ENCODE measurements around the gene PSENEN.
"Not testable (repeated sequence)": the region's sequence is repeated elsewhere in the genome, so short reads cannot be mapped to it uniquely, and the experiment has no call there.

The PSENEN gene

GRCh38 chr19:35789978-35790944 is 44.8 kb downstream of the PSENEN start:
- no peak for TF ChIP-seq TAF1 (IDR thresholded peaks at IDR 0.05; ENCODE audit: low read depth, low read length)
- TF ChIP-seq POLR2AphosphoS5 (IDR thresholded peaks at IDR 0.05; ENCODE audit: low read depth, low read length), result no peak
- no peak for TF ChIP-seq POLR2A (IDR thresholded peaks at IDR 0.05; ENCODE audit: low read depth, low read length)
- TF ChIP-seq PAX5 (IDR thresholded peaks at IDR 0.05; ENCODE audit: insufficient read depth, low read length, severe bottlenecking), result no peak
- FAIRE-seq (no peak), DNase-seq (ENCODE audit: insufficient read length, low spot score) (no peak)

- FAIRE-seq, result no peak
Observed at GRCh38 chr19:35790981-35791813, 45.7 kb downstream of the PSENEN start.

DNA sequence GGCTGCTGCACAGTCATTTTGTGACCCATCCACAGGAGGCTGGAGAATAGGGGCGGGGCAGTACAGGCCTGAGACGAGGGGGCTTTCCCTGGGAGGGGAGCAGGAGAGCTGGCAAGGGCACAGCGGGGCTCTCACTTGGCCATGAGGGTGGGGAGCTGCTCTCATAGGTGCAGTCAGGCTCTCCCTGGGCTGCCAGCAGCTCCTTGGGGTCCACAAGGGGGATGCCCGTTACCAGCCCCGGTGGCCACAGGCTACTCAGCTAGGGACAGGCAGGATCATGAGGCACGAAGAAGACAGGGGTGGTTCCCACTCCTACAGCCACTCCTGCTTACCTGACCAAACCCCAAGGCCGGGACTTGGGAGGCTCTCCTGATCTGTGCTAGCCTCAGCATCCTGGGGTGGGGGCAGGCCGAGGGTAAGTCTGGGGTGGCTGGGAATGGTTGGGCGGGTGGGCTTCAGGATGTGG is 46.4 kb downstream of the PSENEN start:
- FAIRE-seq (no peak), DNase-seq (ENCODE audit: insufficient read length, low spot score) (no peak)
- TF ChIP-seq POLR2AphosphoS5 (IDR thresholded peaks at IDR 0.05; ENCODE audit: low read depth, low read length) (no peak), TAF1 (IDR thresholded peaks at IDR 0.05; ENCODE audit: low read depth, low read length) (no peak), POLR2A (IDR thresholded peaks at IDR 0.05; ENCODE audit: low read depth, low read length) (no peak), POU2F2 (IDR thresholded peaks at IDR 0.05; ENCODE audit: low read depth, low read length) (no peak), SPI1 (IDR thresholded peaks at IDR 0.05; ENCODE audit: low read depth, low read length) (no peak), PAX5 (IDR thresholded peaks at IDR 0.05; ENCODE audit: insufficient read depth, low read length, severe bottlenecking) (no peak)

More at GRCh38 chr19:35790981-35791813, 45.7 kb downstream of the PSENEN start:
- DNase-seq (ENCODE audit: insufficient read length, low spot score), result no peak
- TF ChIP-seq POLR2AphosphoS5 (IDR thresholded peaks at IDR 0.05; ENCODE audit: low read depth, low read length) (no peak), POLR2A (IDR thresholded peaks at IDR 0.05; ENCODE audit: low read depth, low read length) (no peak), PAX5 (IDR thresholded peaks at IDR 0.05; ENCODE audit: insufficient read depth, low read length, severe bottlenecking) (no peak), POU2F2 (IDR thresholded peaks at IDR 0.05; ENCODE audit: low read depth, low read length) (no peak)

DNA sequence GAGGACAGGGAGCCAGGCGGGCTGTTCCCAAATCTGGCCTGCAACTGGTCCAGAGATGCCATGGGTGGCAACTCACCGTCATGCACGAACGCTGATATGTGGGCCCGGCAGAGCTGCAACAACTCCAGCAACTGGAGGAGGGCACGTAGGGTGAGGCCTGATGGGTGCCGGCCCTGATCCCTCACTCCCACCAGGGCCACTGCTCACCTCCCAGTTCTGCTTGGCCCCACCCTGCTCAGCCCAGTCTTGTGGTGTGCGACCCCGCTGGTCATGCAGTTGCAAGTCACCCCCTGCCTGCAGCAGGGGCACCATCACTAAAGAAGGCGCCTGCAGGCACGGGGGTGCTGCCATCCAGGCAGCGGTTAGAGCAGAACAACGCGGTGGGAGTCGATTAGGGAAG is 46.9 kb downstream of the PSENEN start:
- TF ChIP-seq POLR2AphosphoS5 (IDR thresholded peaks at IDR 0.05; ENCODE audit: low read depth, low read length) (no peak), TAF1 (IDR thresholded peaks at IDR 0.05; ENCODE audit: low read depth, low read length) (no peak), SPI1 (IDR thresholded peaks at IDR 0.05; ENCODE audit: low read depth, low read length) (no peak), POLR2A (IDR thresholded peaks at IDR 0.05; ENCODE audit: low read depth, low read length) (no peak), PAX5 (IDR thresholded peaks at IDR 0.05; ENCODE audit: insufficient read depth, low read length, severe bottlenecking) (no peak), POU2F2 (IDR thresholded peaks at IDR 0.05; ENCODE audit: low read depth, low read length) (no peak)
- FAIRE-seq, result no peak
- no peak for DNase-seq (ENCODE audit: insufficient read length, low spot score)

- no peak for FAIRE-seq
- no peak for TF ChIP-seq TAF1 (IDR thresholded peaks at IDR 0.05; ENCODE audit: low read depth, low read length)
- no peak for TF ChIP-seq SPI1 (IDR thresholded peaks at IDR 0.05; ENCODE audit: low read depth, low read length)
- TF ChIP-seq POU2F2 (IDR thresholded peaks at IDR 0.05; ENCODE audit: low read depth, low read length), result no peak
- TF ChIP-seq POLR2AphosphoS5 (IDR thresholded peaks at IDR 0.05; ENCODE audit: low read depth, low read length), result no peak
- TF ChIP-seq PAX5 (IDR thresholded peaks at IDR 0.05; ENCODE audit: insufficient read depth, low read length, severe bottlenecking), result no peak
- TF ChIP-seq POLR2A (IDR thresholded peaks at IDR 0.05; ENCODE audit: low read depth, low read length), result no peak
- no peak for DNase-seq (ENCODE audit: insufficient read length, low spot score)
Observed at GRCh38 chr19:35792888-35793287, 47.4 kb downstream of the PSENEN start.

DNA sequence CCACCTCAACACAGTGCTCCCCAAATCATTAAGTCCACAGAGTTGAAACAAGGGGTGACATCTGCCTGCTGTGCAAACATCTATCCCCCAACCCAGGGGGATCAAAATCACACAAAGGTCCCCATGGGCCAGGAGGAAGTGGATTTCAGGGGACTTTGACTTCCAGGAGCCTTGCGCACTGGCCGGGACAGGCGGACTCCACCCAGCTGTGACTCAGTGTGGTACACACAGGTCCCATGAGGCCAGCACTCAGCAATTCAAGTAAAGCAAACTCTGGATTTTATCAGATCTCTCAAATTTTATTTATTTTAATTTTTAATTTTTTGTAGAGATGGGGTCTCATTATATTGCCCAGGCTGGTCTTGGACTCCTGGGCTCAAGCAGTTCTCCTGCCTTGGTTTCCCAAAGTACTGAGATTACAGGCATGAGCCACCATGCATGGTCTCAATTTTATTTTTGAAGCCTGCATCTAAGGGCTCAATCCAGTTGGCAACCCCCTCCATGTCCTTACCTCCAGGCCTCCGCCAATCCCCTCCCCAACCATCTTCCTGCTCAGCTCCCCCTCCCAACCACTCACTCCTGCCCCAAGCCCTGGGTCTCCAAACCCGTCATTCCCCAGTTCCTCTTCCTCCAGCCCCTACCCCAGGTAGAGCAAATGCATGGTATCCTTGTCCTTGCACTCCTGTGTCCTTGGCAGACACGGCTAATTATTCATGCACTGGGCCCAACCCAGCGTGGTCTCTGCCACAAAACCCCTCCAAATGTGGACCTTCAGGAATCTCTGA is 48.1 kb downstream of the PSENEN start:
- DNase-seq (ENCODE audit: insufficient read length, low spot score) (no peak), FAIRE-seq (no peak)
- TF ChIP-seq PAX5 (IDR thresholded peaks at IDR 0.05; ENCODE audit: insufficient read depth, low read length, severe bottlenecking), result no peak
- TF ChIP-seq TAF1 (IDR thresholded peaks at IDR 0.05; ENCODE audit: low read depth, low read length), result no peak
- TF ChIP-seq SPI1 (IDR thresholded peaks at IDR 0.05; ENCODE audit: low read depth, low read length), result no peak
- no peak for TF ChIP-seq POLR2A (IDR thresholded peaks at IDR 0.05; ENCODE audit: low read depth, low read length)
- no peak for TF ChIP-seq POU2F2 (IDR thresholded peaks at IDR 0.05; ENCODE audit: low read depth, low read length)
- TF ChIP-seq POLR2AphosphoS5 (IDR thresholded peaks at IDR 0.05; ENCODE audit: low read depth, low read length), result no peak

DNA sequence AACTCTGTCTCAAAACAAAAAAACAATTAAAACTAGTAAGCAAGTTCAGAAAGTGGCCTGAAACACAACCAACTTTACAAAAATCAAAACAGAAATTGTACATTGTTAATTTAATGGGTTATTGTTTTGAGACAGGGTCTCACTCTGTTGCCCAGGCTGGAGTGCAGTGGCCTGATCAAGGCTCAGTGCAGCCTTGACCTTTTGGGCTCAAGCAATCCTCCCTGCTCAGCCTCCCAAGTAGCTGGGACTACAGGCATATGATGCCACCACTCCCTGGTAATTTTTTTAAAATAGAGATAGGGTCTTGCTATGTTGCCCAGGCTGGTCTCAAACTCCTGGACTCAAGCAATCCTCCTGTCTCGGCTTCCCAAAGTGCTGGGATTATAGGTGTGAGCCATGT is 50.1 kb downstream of the PSENEN start:
- not testable (repeated sequence) for DNase-seq (ENCODE audit: insufficient read length, low spot score); FAIRE-seq
